Measurements from ENCODE around the gene ROBO2.

The ROBO2 gene

DNA sequence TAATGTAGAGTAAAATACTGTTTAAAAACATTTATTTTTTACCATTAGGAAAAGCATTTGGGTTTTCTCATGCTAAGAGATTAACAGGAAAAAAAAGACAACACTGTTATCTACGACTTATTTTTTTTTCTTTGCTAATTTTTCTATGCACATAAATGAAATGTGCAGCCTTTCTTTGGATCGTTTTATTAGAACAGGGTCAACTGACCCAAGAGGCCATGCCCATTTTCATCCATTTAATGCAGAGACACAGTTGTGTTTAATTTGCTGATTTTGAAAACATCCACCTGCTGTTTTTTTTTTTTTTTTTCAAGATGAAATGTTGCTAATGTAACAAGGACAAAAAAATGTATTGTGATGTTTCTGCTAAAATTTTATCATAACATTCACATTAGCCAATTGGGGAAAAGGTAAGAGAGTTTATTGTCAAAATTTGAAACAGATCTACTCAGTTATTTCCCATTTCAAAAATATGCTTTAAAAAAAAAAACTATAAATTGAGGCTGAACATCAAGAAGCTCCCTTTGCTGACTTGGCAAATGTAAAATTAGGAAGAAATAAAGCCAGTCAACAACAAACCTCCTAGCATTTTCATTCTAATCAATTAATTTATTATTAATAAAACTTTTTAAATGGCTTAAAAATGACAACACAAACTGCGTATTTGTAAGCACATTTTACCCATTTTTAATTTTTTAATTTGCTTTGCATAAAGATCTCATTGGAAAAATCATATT, 485.2 kb downstream of the ROBO2 start:
- Histone ChIP-seq H3K27me3 (ENCODE audit: insufficient read depth, low read length) (no peaks in the 10 kb centered on the region), H3K9ac (ENCODE audit: low read length) (no peak overlapping the region), H2BK5ac (ENCODE audit: low read depth, low read length, poor library complexity) (no peak overlapping the region), H3K27ac (ENCODE audit: low read depth, low read length) (no peak overlapping the region), H3K23ac (ENCODE audit: low read length) (no peak overlapping the region), H2AFZ (ENCODE audit: insufficient read depth, low read length, poor library complexity) (no peak overlapping the region), H3K14ac (ENCODE audit: low read length) (no peak overlapping the region), H2BK12ac (ENCODE audit: low read length) (no peak overlapping the region), H3K18ac (ENCODE audit: low read length) (no peak overlapping the region), H3K79me1 (ENCODE audit: low read length) (no peaks in the 10 kb centered on the region), H3K4me1 (ENCODE audit: control insufficient read depth in 1 of 2, insufficient read depth in 2 of 2, low read length in 2 of 2) (no peaks in the 10 kb centered on the region), H4K8ac (ENCODE audit: low read depth, low read length) (no peak overlapping the region), H3K36me3 (ENCODE audit: control insufficient read depth in 1 of 2, insufficient read depth in 2 of 2, low read length in 2 of 2) (no peaks in the 10 kb centered on the region), H3K9me3 (ENCODE audit: insufficient read depth, low read depth, low read length) (no peaks in the 10 kb centered on the region), H2BK120ac (ENCODE audit: insufficient read depth, low read length, poor library complexity) (no peak overlapping the region), H3K4me2 (ENCODE audit: low read length) (no peak overlapping the region), H2AK5ac (ENCODE audit: low read length) (no peak overlapping the region), H3K4ac (ENCODE audit: low read depth, low read length) (no peak overlapping the region), H4K12ac (ENCODE audit: low read depth, low read length) (no peak overlapping the region), H3K79me2 (ENCODE audit: control insufficient read depth, insufficient read depth, low read length, poor library complexity) (no peaks in the 10 kb centered on the region), H4K91ac (ENCODE audit: low read depth, low read length) (no peak overlapping the region), H3K4me3 (ENCODE audit: low read depth, low read length) (no peak overlapping the region)
- no peak for DNase-seq
- no CpG with 5 or more reads among the region's 3 CpGs for WGBS (ENCODE audit: extremely low coverage, insufficient coverage, insufficient read length)

DNA sequence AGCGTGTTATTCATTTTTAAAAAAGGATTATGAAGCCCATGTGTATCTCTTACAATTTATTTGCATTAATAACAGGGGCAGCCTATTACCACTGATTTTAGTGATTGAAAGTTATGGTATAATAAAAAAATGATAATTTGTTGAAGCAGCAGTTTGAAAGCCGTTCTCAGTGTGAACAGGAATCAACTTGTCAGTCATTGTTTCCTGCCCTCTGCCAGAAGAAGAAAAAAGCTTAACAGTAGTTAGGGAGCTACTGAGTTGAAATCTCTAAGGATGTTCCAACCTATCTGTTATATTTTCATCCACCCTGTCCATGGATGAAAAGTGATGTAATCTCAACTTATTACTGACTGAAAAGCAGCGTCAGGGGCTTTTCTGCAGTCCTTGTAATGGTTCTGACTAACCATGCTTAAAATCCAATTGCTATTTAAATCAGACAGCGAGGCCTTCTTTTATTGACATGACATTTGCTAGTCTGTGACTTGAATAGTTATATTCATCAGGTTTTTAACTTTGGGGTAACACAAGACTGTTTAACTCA, 486.7 kb downstream of the ROBO2 start:
- Histone ChIP-seq H3K23ac (ENCODE audit: low read length) (no peak overlapping the region), H2AFZ (ENCODE audit: insufficient read depth, low read length, poor library complexity) (no peak overlapping the region), H4K8ac (ENCODE audit: low read depth, low read length) (no peak overlapping the region), H3K18ac (ENCODE audit: low read length) (no peak overlapping the region), H2AK5ac (ENCODE audit: low read length) (no peak overlapping the region), H3K27me3 (ENCODE audit: insufficient read depth, low read length) (no peaks in the 10 kb centered on the region), H3K4me3 (ENCODE audit: low read depth, low read length) (no peak overlapping the region), H3K79me1 (ENCODE audit: low read length) (no peaks in the 10 kb centered on the region), H3K4me2 (ENCODE audit: low read length) (no peak overlapping the region), H3K4ac (ENCODE audit: low read depth, low read length) (no peak overlapping the region), H3K14ac (ENCODE audit: low read length) (no peak overlapping the region), H3K27ac (ENCODE audit: low read depth, low read length) (no peak overlapping the region), H4K12ac (ENCODE audit: low read depth, low read length) (no peak overlapping the region), H3K9ac (ENCODE audit: low read length) (no peak overlapping the region), H4K91ac (ENCODE audit: low read depth, low read length) (no peak overlapping the region), H2BK5ac (ENCODE audit: low read depth, low read length, poor library complexity) (no peak overlapping the region), H2BK120ac (ENCODE audit: insufficient read depth, low read length, poor library complexity) (no peak overlapping the region), H2BK12ac (ENCODE audit: low read length) (no peak overlapping the region), H3K36me3 (ENCODE audit: control insufficient read depth in 1 of 2, insufficient read depth in 2 of 2, low read length in 2 of 2) (no peaks in the 10 kb centered on the region), H3K9me3 (ENCODE audit: insufficient read depth, low read depth, low read length) (no peaks in the 10 kb centered on the region), H3K79me2 (ENCODE audit: control insufficient read depth, insufficient read depth, low read length, poor library complexity) (no peaks in the 10 kb centered on the region), H3K4me1 (ENCODE audit: control insufficient read depth in 1 of 2, insufficient read depth in 2 of 2, low read length in 2 of 2) (no peaks in the 10 kb centered on the region)
- no peak for DNase-seq
- whole genome bisulfite sequencing (ENCODE audit: extremely low coverage, insufficient coverage, insufficient read length) = no CpG with 5 or more reads among the region's 4 CpGs

DNA sequence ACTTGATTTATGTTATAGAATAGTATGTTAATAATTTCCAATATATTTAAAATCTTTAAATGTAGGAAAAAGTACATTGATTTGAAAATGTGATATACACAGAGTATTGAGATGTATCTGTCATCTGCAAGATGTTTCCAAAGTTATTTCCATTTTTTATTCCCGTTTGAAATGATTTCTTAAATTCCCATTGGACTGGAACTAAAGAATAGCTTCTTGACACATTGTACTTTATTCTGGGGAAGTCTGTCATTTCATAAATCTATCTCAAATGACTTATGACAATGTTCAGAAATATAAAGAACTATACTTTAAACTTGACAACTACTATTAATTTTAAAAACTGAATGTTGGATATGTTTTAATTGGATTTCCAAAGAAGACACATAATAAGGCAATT, 489.6 kb downstream of the ROBO2 start:
- Histone ChIP-seq H3K18ac (ENCODE audit: low read length) (no peak overlapping the region), H3K14ac (ENCODE audit: low read length) (no peak overlapping the region), H2AFZ (ENCODE audit: insufficient read depth, low read length, poor library complexity) (no peak overlapping the region), H4K91ac (ENCODE audit: low read depth, low read length) (no peak overlapping the region), H3K4me1 (ENCODE audit: control insufficient read depth in 1 of 2, insufficient read depth in 2 of 2, low read length in 2 of 2) (no peaks in the 10 kb centered on the region), H3K36me3 (ENCODE audit: control insufficient read depth in 1 of 2, insufficient read depth in 2 of 2, low read length in 2 of 2) (no peaks in the 10 kb centered on the region), H2BK12ac (ENCODE audit: low read length) (no peak overlapping the region), H3K79me1 (ENCODE audit: low read length) (no peaks in the 10 kb centered on the region), H2BK5ac (ENCODE audit: low read depth, low read length, poor library complexity) (no peak overlapping the region), H3K9ac (ENCODE audit: low read length) (no peak overlapping the region), H4K8ac (ENCODE audit: low read depth, low read length) (no peak overlapping the region), H3K4ac (ENCODE audit: low read depth, low read length) (no peak overlapping the region), H3K79me2 (ENCODE audit: control insufficient read depth, insufficient read depth, low read length, poor library complexity) (no peaks in the 10 kb centered on the region), H4K12ac (ENCODE audit: low read depth, low read length) (no peak overlapping the region), H3K27ac (ENCODE audit: low read depth, low read length) (no peak overlapping the region), H2BK120ac (ENCODE audit: insufficient read depth, low read length, poor library complexity) (no peak overlapping the region), H3K4me3 (ENCODE audit: low read depth, low read length) (no peak overlapping the region), H3K23ac (ENCODE audit: low read length) (no peak overlapping the region), H3K9me3 (ENCODE audit: insufficient read depth, low read depth, low read length) (peaks cover 2% of the 10 kb centered on the region), H2AK5ac (ENCODE audit: low read length) (no peak overlapping the region), H3K27me3 (ENCODE audit: insufficient read depth, low read length) (no peaks in the 10 kb centered on the region), H3K4me2 (ENCODE audit: low read length) (no peak overlapping the region)
- no peak for DNase-seq
- WGBS (ENCODE audit: extremely low coverage, insufficient coverage, insufficient read length) = no CpG with 5 or more reads among the region's 1 CpG

DNA sequence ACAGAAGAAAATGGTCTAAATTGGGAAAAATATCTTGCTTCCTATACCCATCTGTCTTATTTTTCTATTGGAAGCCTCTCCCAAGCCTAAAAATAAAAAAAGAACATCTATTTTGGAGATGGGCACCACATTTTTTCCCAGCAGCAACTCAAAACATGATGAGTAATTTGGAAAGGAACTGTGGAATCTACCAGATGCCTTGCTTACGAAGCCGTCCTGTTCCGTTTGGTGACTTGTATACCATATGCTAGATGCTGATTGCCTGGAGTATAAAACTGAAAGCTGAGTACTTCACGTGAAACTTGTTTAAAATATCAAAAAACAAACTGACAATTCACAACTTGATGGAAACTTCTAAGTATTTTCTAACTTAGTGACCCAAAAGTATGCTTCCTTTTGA, 491.0 kb downstream of the ROBO2 start:
- Histone ChIP-seq H4K8ac (ENCODE audit: low read depth, low read length) (no peak overlapping the region), H2BK120ac (ENCODE audit: insufficient read depth, low read length, poor library complexity) (no peak overlapping the region), H3K4ac (ENCODE audit: low read depth, low read length) (no peak overlapping the region), H3K79me2 (ENCODE audit: control insufficient read depth, insufficient read depth, low read length, poor library complexity) (no peaks in the 10 kb centered on the region), H3K27ac (ENCODE audit: low read depth, low read length) (no peak overlapping the region), H3K4me2 (ENCODE audit: low read length) (no peak overlapping the region), H2AK5ac (ENCODE audit: low read length) (no peak overlapping the region), H3K79me1 (ENCODE audit: low read length) (no peaks in the 10 kb centered on the region), H3K9me3 (ENCODE audit: insufficient read depth, low read depth, low read length) (peaks cover 2% of the 10 kb centered on the region), H3K9ac (ENCODE audit: low read length) (no peak overlapping the region), H3K4me1 (ENCODE audit: control insufficient read depth in 1 of 2, insufficient read depth in 2 of 2, low read length in 2 of 2) (no peaks in the 10 kb centered on the region), H3K36me3 (ENCODE audit: control insufficient read depth in 1 of 2, insufficient read depth in 2 of 2, low read length in 2 of 2) (no peaks in the 10 kb centered on the region), H4K12ac (ENCODE audit: low read depth, low read length) (no peak overlapping the region), H3K4me3 (ENCODE audit: low read depth, low read length) (no peak overlapping the region), H4K91ac (ENCODE audit: low read depth, low read length) (no peak overlapping the region), H2BK12ac (ENCODE audit: low read length) (no peak overlapping the region), H2AFZ (ENCODE audit: insufficient read depth, low read length, poor library complexity) (no peak overlapping the region), H2BK5ac (ENCODE audit: low read depth, low read length, poor library complexity) (no peak overlapping the region), H3K18ac (ENCODE audit: low read length) (no peak overlapping the region), H3K27me3 (ENCODE audit: insufficient read depth, low read length) (no peaks in the 10 kb centered on the region), H3K23ac (ENCODE audit: low read length) (no peak overlapping the region), H3K14ac (ENCODE audit: low read length) (no peak overlapping the region)
- no peak for DNase-seq
- WGBS (ENCODE audit: extremely low coverage, insufficient coverage, insufficient read length) = no CpG with 5 or more reads among the region's 4 CpGs

Data from trophoblast cell (in vitro differentiated cells and primary cell).